Sigmoid colon (tissue), 7 donors: ENCODE data around the gene ATXN7. TPM values are rescaled to one million over a fixed set of nuclear protein-coding genes. Genes with fewer than 3 reads are reported as not detected.

Experiments
- DNase-seq: peaks from one replicate; pipeline ENCODE4 v3.0.0-alpha.2; 2019
- H3K27ac ChIP-seq, 4 donors: fragments of 200-600 bp; sonication (generic); one replicate each; pipeline ENCODE4 v1.5.1; 2016 to 2019; ENCODE audit warnings: mild to moderate bottlenecking in 1 of 4
- H3K27me3 ChIP-seq, 3 donors: fragments of 200-600 bp; sonication (generic); one replicate each; pipeline ENCODE4 v1.5.1; 2019; ENCODE audit warnings: mild to moderate bottlenecking in 1 of 3
- H3K36me3 ChIP-seq, 4 donors: fragments of 200-600 bp; sonication (generic); one replicate each; pipeline ENCODE4 v1.5.1; 2016 to 2019
- H3K4me1 ChIP-seq, 4 donors: fragments of 200-600 bp; sonication (generic); one replicate each; pipeline ENCODE4 v1.5.1; 2017 to 2019
- H3K4me3 ChIP-seq, 4 donors: fragments of 200-600 bp; sonication (generic); one replicate each; pipeline ENCODE4 v1.5.1; 2017 to 2019; ENCODE audit warnings: mild to moderate bottlenecking in 2 of 4, moderate library complexity in 1 of 4
- H3K9me3 ChIP-seq, 4 donors: fragments of 200-600 bp in 3 of 4; sonication (generic) in 3 of 4; one replicate each; pipeline versions ENCODE4 v1.5.1 to v1.6.1; 2013 to 2019
- CTCF ChIP-seq, 4 experiments: fragments of 450-650 bp in 3 of 4; fragments of 200-600 bp in 1 of 4; IDR thresholded peaks; one replicate each; pipeline ENCODE4 v1.5.1; 2016 to 2019; ENCODE audit warnings: antibody characterized with exemption in 4 of 4, mild to moderate bottlenecking in 3 of 4, moderate library complexity in 2 of 4
- EP300 ChIP-seq, 4 donors: sonication (generic); formaldehyde crosslinking; IDR thresholded peaks; one replicate each; pipeline ENCODE4 v1.6.1; 2017; ENCODE audit warnings: antibody characterized with exemption in 4 of 4
- POLR2A ChIP-seq, 2 donors: fragments of 450-650 bp; IDR thresholded peaks; one replicate each; pipeline ENCODE4 v1.6.1; 2016; ENCODE audit warnings: antibody characterized with exemption in 2 of 2, mild to moderate bottlenecking in 2 of 2, moderate library complexity in 2 of 2
- POLR2AphosphoS5 ChIP-seq, 4 donors: sonication (generic); formaldehyde crosslinking; IDR thresholded peaks; one replicate each; pipeline ENCODE4 v1.6.1; 2017; ENCODE audit warnings: antibody characterized with exemption in 4 of 4
- WGBS, 2 donors: extraction: QIAGEN DNeasy Blood & Tissue Kit; methylation state at CpG; one replicate each; pipeline ENCODE4 v1.1.7; 2013; 5-methylcytosine and 5-hydroxymethylcytosine counted together
- intact Hi-C: fragments of 100-400 bp; cut with DNase I; formaldehyde crosslinking; loops from one replicate; pipeline ENCODE4 v1.15.1; 2023
- polyA plus RNA-seq, 3 donors: library from polyadenylated mRNA; stranded (reverse); fragments of 200-250 nt; gene quantifications; one replicate each; pipeline ENCODE4 v1.2.3, GENCODE V29; 2013
- total RNA-seq, 4 donors: library from RNA; depleted of rRNA; stranded (reverse); fragments of >200 nt; gene quantifications; one replicate each; pipeline ENCODE4 v1.1.0, GENCODE V29; 2016
- donor health status: healthy with polysubstance abuse.
- donor health status: Bipolar disorder and iron deficiency.
- donor health status: healthy.

Gene ATXN7
- total and polyA plus RNA-seq, 7 donors: 2.1 to 32.7 (median 17.8) TPM

- Histone ChIP-seq H3K36me3 (no peaks in the 10 kb centered on the region), H3K27ac (no peak overlapping the region), H3K4me1 (peaks cover 0 to 47% (median 42%) of the 10 kb centered on the region in 4 donors), H3K27me3 (no peaks in the 10 kb centered on the region), H3K4me3 (no peak overlapping the region), H3K9me3 (no peaks in the 10 kb centered on the region)
- no peak for DNase-seq
- intact Hi-C loops: no loop called here
- WGBS, 2 donors: 76 to 85% methylated on average over 3 of the region's 3 CpGs
- TF ChIP-seq EP300 (IDR thresholded peaks at IDR 0.05): no peak
Observed at GRCh38 chr3:63945558-63946096, 82.0 kb downstream of the ATXN7 start.

GRCh38 chr3:63946753-63947152 lies 83.1 kb downstream of the ATXN7 start:
- no peaks in the 10 kb centered on the region for H3K27me3 ChIP-seq
- 81 to 93% methylated on average over 2 of the region's 2 CpGs for WGBS, 2 donors
- no peak overlapping the region for H3K27ac ChIP-seq
- H3K4me1 ChIP-seq: peaks cover 0 to 58% (median 53%) of the 10 kb centered on the region in 4 donors
- no peaks in the 10 kb centered on the region for H3K9me3 ChIP-seq
- no peak for DNase-seq
- intact Hi-C loops: no loop called here
- no peaks in the 10 kb centered on the region for H3K36me3 ChIP-seq
- no peak for TF ChIP-seq CTCF (IDR thresholded peaks at IDR 0.05)
- TF ChIP-seq EP300 (IDR thresholded peaks at IDR 0.05): no peak
- no peak for TF ChIP-seq POLR2AphosphoS5 (IDR thresholded peaks at IDR 0.05)
- TF ChIP-seq POLR2A (IDR thresholded peaks at IDR 0.05): no peak
- no peak overlapping the region for H3K4me3 ChIP-seq

- peaks cover 0 to 64% (median 57%) of the 10 kb centered on the region in 4 donors for H3K4me1 ChIP-seq
- DNase-seq: no peak
- 75 to 93% methylated on average over 2 of the region's 2 CpGs for WGBS, 2 donors
- no peaks in the 10 kb centered on the region for H3K36me3 ChIP-seq
- no peaks in the 10 kb centered on the region for H3K9me3 ChIP-seq
- H3K27ac ChIP-seq: peak overlapping the region in 1 of 4 donors; percentile 14
- H3K4me3 ChIP-seq: no peak overlapping the region
- TF ChIP-seq POLR2AphosphoS5 (IDR thresholded peaks at IDR 0.05) (no peak), EP300 (IDR thresholded peaks at IDR 0.05) (no peak), POLR2A (IDR thresholded peaks at IDR 0.05) (no peak), CTCF (IDR thresholded peaks at IDR 0.05) (no peak)
- intact Hi-C loops: no loop called here
- H3K27me3 ChIP-seq: no peaks in the 10 kb centered on the region
Observed at GRCh38 chr3:63947594-63947993, 83.9 kb downstream of the ATXN7 start.

- TF ChIP-seq EP300 (IDR thresholded peaks at IDR 0.05) (no peak), POLR2AphosphoS5 (IDR thresholded peaks at IDR 0.05) (no peak)
- H3K4me1 ChIP-seq: peaks cover 0 to 64% (median 59%) of the 10 kb centered on the region in 4 donors
- DNase-seq: no peak
- peaks cover 0 to 5% (median 0%) of the 10 kb centered on the region in 4 donors for H3K36me3 ChIP-seq
- intact Hi-C loops: no loop called here
- no peak overlapping the region for H3K4me3 ChIP-seq
- H3K9me3 ChIP-seq: no peaks in the 10 kb centered on the region
- peak overlapping the region in 3 of 4 donors; percentile 14 to 32 (median 25) for H3K27ac ChIP-seq
- WGBS, 2 donors: 79 to 95% methylated on average over 2 of the region's 2 CpGs
- no peaks in the 10 kb centered on the region for H3K27me3 ChIP-seq
Observed at GRCh38 chr3:63949005-63949404, 85.3 kb downstream of the ATXN7 start.

DNA sequence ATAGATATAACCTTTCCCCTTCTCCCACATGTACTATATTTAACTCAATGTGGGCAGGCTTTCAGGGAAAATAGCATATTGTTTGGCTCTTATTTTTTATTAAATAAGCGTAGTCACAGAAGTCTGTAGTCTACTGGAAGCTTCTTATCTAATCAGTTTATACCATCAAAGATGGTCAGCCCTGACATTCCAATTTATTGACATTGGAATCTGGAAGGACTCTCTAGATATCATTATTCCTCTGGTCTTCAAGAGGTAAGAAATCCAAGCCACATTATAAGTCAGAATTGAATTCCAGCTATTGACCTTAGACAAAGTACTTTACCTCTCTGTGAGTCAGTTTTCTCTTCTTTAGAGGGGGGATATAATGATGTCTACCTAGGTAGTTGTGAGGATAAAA lies 87.0 kb downstream of the ATXN7 start:
- intact Hi-C loops: no loop called here
- no peak for TF ChIP-seq CTCF (IDR thresholded peaks at IDR 0.05)
- TF ChIP-seq EP300 (IDR thresholded peaks at IDR 0.05): no peak
- TF ChIP-seq POLR2A (IDR thresholded peaks at IDR 0.05): no peak
- TF ChIP-seq POLR2AphosphoS5 (IDR thresholded peaks at IDR 0.05): no peak
- Histone ChIP-seq H3K27me3 (no peaks in the 10 kb centered on the region), H3K9me3 (no peaks in the 10 kb centered on the region), H3K27ac (peak overlapping the region in 1 of 4 donors; percentile 24), H3K36me3 (peaks cover 0 to 7% (median 0%) of the 10 kb centered on the region in 4 donors), H3K4me1 (peaks cover 0 to 54% (median 47%) of the 10 kb centered on the region in 4 donors), H3K4me3 (no peak overlapping the region)
- 92 to 98% methylated on average over 1 of the region's 1 CpG for WGBS, 2 donors
- DNase-seq: no peak
